Measurements from ENCODE around the gene CBARP. TPM values are rescaled to one million over a fixed set of nuclear protein-coding genes. Genes with fewer than 3 reads are reported as not detected.

Gene CBARP
- total RNA-seq, 1 donor from 2014 or later = 0.96 TPM

- peaks cover 85% of the 10 kb centered on the region for H3K4me1 ChIP-seq
- H3K4me3 ChIP-seq = peak overlapping the region; percentile 93
- intact Hi-C loops (cut with micrococcal nuclease) = no loop called here
- DNase-seq = peak; percentile 91
- H3K9me3 ChIP-seq (replicated peaks) = no peaks in the 10 kb centered on the region
- peaks cover 70% of the 10 kb centered on the region for H3K36me3 ChIP-seq
- peak overlapping the region; percentile 100 for H3K27ac ChIP-seq (replicated peaks)
- peak; percentile 39 for TF ChIP-seq CTCF (IDR thresholded peaks at IDR 0.05; ENCODE audit: borderline replicate concordance)
- H3K27me3 ChIP-seq (ENCODE audit: low read depth) = no peaks in the 10 kb centered on the region
Observed at GRCh38 chr19:1252821-1253513, 15.2 kb upstream of the CBARP start.

GRCh38 chr19:1252221-1252820, 14.5 kb upstream of the CBARP start:
- peaks cover 85% of the 10 kb centered on the region for H3K4me1 ChIP-seq
- H3K36me3 ChIP-seq = peaks cover 64% of the 10 kb centered on the region
- H3K27me3 ChIP-seq (ENCODE audit: low read depth) = no peaks in the 10 kb centered on the region
- TF ChIP-seq CTCF (IDR thresholded peaks at IDR 0.05; ENCODE audit: borderline replicate concordance) = no peak
- peak overlapping the region; percentile 100 for H3K27ac ChIP-seq (replicated peaks)
- DNase-seq = peak; percentile 90
- H3K4me3 ChIP-seq = peak overlapping the region; percentile 93
- no peaks in the 10 kb centered on the region for H3K9me3 ChIP-seq (replicated peaks)
- intact Hi-C loops (cut with micrococcal nuclease) = no loop called here

- no peak for TF ChIP-seq CTCF (IDR thresholded peaks at IDR 0.05; ENCODE audit: borderline replicate concordance)
- Histone ChIP-seq H3K9me3 (replicated peaks) (no peaks in the 10 kb centered on the region), H3K27ac (replicated peaks) (peak overlapping the region; percentile 100), H3K27me3 (ENCODE audit: low read depth) (no peaks in the 10 kb centered on the region), H3K36me3 (peaks cover 56% of the 10 kb centered on the region), H3K4me1 (peaks cover 85% of the 10 kb centered on the region), H3K4me3 (peak overlapping the region; percentile 93)
- peak; percentile 84 for DNase-seq
- intact Hi-C loops (cut with micrococcal nuclease) = no loop called here
Observed at GRCh38 chr19:1251330-1252220, 13.8 kb upstream of the CBARP start.

GRCh38 chr19:1250437-1251260, 12.8 kb upstream of the CBARP start:
- Histone ChIP-seq H3K4me3 (peak overlapping the region; percentile 93), H3K9me3 (replicated peaks) (no peaks in the 10 kb centered on the region), H3K36me3 (peaks cover 47% of the 10 kb centered on the region), H3K27me3 (ENCODE audit: low read depth) (no peaks in the 10 kb centered on the region), H3K4me1 (peaks cover 85% of the 10 kb centered on the region), H3K27ac (replicated peaks) (peak overlapping the region; percentile 100)
- DNase-seq = peak; percentile 74
- TF ChIP-seq CTCF (IDR thresholded peaks at IDR 0.05; ENCODE audit: borderline replicate concordance) = no peak
- intact Hi-C loops (cut with micrococcal nuclease) = no loop called here

- no peaks in the 10 kb centered on the region for H3K27me3 ChIP-seq (ENCODE audit: low read depth)
- peak overlapping the region; percentile 100 for H3K27ac ChIP-seq (replicated peaks)
- intact Hi-C loops (cut with micrococcal nuclease) = no loop called here
- peaks cover 41% of the 10 kb centered on the region for H3K36me3 ChIP-seq
- peaks cover 85% of the 10 kb centered on the region for H3K4me1 ChIP-seq
- no peak for DNase-seq
- no peak for TF ChIP-seq CTCF (IDR thresholded peaks at IDR 0.05; ENCODE audit: borderline replicate concordance)
- H3K4me3 ChIP-seq = peak overlapping the region; percentile 93
- H3K9me3 ChIP-seq (replicated peaks) = no peaks in the 10 kb centered on the region
Observed at GRCh38 chr19:1249990-1250436, 12.2 kb upstream of the CBARP start.
